H1 (cell line): Measurements from ENCODE around the gene CACNA1C. TPM values are rescaled to one million over a fixed set of nuclear protein-coding genes. Genes with fewer than 3 reads are reported as not detected.

Experiments
- BRCA1 ChIP-seq: IDR thresholded peaks from 2 replicates; pipeline ENCODE4 v1.6.1; 2012; ENCODE audit warnings: low read depth, low read length, improper control_type of control experiment
- CHD1 ChIP-seq: IDR thresholded peaks from 2 replicates; pipeline ENCODE4 v1.6.1; 2012; ENCODE audit warnings: low read depth, low read length, improper control_type of control experiment
- CHD2 ChIP-seq: IDR thresholded peaks from 2 replicates; pipeline ENCODE4 v1.6.1; 2012; ENCODE audit warnings: low read length, improper control_type of control experiment
- EP300 ChIP-seq, 2 experiments: IDR thresholded peaks; 1 replicate in 1 of 2; 2 replicates in 1 of 2; pipeline ENCODE4 v1.6.1; 2011 to 2012; ENCODE audit warnings: low read depth in 2 of 2, low read length in 2 of 2, mild to moderate bottlenecking in 2 of 2, borderline replicate concordance in 1 of 2, inconsistent platforms in 1 of 2, moderate library complexity in 1 of 2
- NRF1 ChIP-seq: IDR thresholded peaks from 2 replicates; pipeline ENCODE4 v1.6.1; 2011; ENCODE audit warnings: mild to moderate bottlenecking, low read depth, low read length, improper control_type of control experiment
- PHF8 ChIP-seq: fragments of 200-600 bp; sonication (generic); conservative IDR thresholded peaks from 2 replicates; pipeline ENCODE4 v1.7.1; 2012; ENCODE audit warnings: low read depth, mild to moderate bottlenecking, inconsistent platforms, low read length, moderate library complexity
- ZNF274 ChIP-seq: IDR thresholded peaks from 2 replicates; pipeline ENCODE4 v1.7.0; 2012; ENCODE audit warnings: low read length, borderline replicate concordance; ENCODE audit errors: extremely low read depth
- polyA plus RNA-seq, 7 experiments: library from polyadenylated mRNA; depleted of rRNA in 3 of 7; stranded (reverse) in 5 of 7; unstranded in 2 of 7; fragments of >200 nt in 5 of 7; fragments of 200-250 nt in 2 of 7; gene quantifications; 1 replicate in 5 of 7; 2 replicates in 1 of 7; 4 replicates in 1 of 7; pipeline versions ENCODE4 v1.2.1 to v1.2.3, GENCODE V29; 2011 to 2013; ENCODE audit warnings: missing spikeins in 2 of 7, mixed read lengths in 2 of 7
- total RNA-seq: library from RNA; stranded (reverse); fragmentation: NEBNext Ultra II Directional; extraction: Animal tissue kit (Norgen Biotek cat#: 25700); gene quantifications from 2 replicates; pipeline ENCODE4 v1.2.1, GENCODE V29; 2021
- TF ChIP-seq, protein P1 (sequence below): fragments of 300-600 bp; sonication (generic); IDR thresholded peaks from 2 replicates; pipeline ENCODE4 v1.7.1; 2012; ENCODE audit warnings: low read length, moderate library complexity, mild to moderate bottlenecking, inconsistent platforms; ENCODE audit not compliant: insufficient replicate concordance
- TF ChIP-seq, protein P2 (sequence below): IDR thresholded peaks from 2 replicates; pipeline ENCODE4 v1.6.1; 2012; ENCODE audit warnings: low read length, inconsistent platforms

CACNA1C gene
- total and polyA plus RNA-seq, 2 of the 8 experiments (the other 6 are each of a cell fraction or from before 2014, with no cell fraction given) = 1.3 TPM

DNA sequence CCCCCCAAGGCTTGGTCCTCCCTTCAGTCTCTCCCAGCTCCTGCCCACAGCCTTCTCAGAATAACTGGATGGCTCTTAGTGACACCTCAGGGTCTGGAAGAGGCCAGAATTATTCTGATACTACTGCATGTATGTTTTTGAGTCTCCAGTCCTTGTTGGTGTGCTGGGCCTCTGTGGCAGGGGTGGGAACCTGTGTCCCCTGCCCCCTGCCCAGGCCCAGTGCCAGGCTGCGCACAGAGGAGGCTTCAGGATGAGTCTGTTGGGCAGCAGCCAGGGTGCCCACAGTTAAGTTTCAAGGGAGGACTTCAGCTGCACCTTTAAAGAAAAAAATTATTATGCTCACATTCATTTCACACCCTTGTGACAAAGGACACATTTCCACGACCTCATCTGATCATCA lies 348.3 kb downstream of the CACNA1C start (continued):
- TF ChIP-seq, protein P1, sequence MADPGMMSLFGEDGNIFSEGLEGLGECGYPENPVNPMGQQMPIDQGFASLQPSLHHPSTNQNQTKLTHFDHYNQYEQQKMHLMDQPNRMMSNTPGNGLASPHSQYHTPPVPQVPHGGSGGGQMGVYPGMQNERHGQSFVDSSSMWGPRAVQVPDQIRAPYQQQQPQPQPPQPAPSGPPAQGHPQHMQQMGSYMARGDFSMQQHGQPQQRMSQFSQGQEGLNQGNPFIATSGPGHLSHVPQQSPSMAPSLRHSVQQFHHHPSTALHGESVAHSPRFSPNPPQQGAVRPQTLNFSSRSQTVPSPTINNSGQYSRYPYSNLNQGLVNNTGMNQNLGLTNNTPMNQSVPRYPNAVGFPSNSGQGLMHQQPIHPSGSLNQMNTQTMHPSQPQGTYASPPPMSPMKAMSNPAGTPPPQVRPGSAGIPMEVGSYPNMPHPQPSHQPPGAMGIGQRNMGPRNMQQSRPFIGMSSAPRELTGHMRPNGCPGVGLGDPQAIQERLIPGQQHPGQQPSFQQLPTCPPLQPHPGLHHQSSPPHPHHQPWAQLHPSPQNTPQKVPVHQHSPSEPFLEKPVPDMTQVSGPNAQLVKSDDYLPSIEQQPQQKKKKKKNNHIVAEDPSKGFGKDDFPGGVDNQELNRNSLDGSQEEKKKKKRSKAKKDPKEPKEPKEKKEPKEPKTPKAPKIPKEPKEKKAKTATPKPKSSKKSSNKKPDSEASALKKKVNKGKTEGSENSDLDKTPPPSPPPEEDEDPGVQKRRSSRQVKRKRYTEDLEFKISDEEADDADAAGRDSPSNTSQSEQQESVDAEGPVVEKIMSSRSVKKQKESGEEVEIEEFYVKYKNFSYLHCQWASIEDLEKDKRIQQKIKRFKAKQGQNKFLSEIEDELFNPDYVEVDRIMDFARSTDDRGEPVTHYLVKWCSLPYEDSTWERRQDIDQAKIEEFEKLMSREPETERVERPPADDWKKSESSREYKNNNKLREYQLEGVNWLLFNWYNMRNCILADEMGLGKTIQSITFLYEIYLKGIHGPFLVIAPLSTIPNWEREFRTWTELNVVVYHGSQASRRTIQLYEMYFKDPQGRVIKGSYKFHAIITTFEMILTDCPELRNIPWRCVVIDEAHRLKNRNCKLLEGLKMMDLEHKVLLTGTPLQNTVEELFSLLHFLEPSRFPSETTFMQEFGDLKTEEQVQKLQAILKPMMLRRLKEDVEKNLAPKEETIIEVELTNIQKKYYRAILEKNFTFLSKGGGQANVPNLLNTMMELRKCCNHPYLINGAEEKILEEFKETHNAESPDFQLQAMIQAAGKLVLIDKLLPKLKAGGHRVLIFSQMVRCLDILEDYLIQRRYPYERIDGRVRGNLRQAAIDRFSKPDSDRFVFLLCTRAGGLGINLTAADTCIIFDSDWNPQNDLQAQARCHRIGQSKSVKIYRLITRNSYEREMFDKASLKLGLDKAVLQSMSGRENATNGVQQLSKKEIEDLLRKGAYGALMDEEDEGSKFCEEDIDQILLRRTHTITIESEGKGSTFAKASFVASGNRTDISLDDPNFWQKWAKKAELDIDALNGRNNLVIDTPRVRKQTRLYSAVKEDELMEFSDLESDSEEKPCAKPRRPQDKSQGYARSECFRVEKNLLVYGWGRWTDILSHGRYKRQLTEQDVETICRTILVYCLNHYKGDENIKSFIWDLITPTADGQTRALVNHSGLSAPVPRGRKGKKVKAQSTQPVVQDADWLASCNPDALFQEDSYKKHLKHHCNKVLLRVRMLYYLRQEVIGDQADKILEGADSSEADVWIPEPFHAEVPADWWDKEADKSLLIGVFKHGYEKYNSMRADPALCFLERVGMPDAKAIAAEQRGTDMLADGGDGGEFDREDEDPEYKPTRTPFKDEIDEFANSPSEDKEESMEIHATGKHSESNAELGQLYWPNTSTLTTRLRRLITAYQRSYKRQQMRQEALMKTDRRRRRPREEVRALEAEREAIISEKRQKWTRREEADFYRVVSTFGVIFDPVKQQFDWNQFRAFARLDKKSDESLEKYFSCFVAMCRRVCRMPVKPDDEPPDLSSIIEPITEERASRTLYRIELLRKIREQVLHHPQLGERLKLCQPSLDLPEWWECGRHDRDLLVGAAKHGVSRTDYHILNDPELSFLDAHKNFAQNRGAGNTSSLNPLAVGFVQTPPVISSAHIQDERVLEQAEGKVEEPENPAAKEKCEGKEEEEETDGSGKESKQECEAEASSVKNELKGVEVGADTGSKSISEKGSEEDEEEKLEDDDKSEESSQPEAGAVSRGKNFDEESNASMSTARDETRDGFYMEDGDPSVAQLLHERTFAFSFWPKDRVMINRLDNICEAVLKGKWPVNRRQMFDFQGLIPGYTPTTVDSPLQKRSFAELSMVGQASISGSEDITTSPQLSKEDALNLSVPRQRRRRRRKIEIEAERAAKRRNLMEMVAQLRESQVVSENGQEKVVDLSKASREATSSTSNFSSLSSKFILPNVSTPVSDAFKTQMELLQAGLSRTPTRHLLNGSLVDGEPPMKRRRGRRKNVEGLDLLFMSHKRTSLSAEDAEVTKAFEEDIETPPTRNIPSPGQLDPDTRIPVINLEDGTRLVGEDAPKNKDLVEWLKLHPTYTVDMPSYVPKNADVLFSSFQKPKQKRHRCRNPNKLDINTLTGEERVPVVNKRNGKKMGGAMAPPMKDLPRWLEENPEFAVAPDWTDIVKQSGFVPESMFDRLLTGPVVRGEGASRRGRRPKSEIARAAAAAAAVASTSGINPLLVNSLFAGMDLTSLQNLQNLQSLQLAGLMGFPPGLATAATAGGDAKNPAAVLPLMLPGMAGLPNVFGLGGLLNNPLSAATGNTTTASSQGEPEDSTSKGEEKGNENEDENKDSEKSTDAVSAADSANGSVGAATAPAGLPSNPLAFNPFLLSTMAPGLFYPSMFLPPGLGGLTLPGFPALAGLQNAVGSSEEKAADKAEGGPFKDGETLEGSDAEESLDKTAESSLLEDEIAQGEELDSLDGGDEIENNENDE = no peak
- TF ChIP-seq NRF1 (no peak), EP300 (IDR thresholded peaks at IDR 0.05; ENCODE audit: borderline replicate concordance in 1 of 2, low read depth in 2 of 2, low read length in 2 of 2) (no peak), CHD2 (no peak), PHF8 (no peak), CHD1 (no peak), ZNF274 (no peak), BRCA1 (no peak)
- TF ChIP-seq, protein P2, sequence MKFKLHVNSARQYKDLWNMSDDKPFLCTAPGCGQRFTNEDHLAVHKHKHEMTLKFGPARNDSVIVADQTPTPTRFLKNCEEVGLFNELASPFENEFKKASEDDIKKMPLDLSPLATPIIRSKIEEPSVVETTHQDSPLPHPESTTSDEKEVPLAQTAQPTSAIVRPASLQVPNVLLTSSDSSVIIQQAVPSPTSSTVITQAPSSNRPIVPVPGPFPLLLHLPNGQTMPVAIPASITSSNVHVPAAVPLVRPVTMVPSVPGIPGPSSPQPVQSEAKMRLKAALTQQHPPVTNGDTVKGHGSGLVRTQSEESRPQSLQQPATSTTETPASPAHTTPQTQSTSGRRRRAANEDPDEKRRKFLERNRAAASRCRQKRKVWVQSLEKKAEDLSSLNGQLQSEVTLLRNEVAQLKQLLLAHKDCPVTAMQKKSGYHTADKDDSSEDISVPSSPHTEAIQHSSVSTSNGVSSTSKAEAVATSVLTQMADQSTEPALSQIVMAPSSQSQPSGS = no peak
- TF ChIP-seq, all 59 proteins: peak for 0
